Neural progenitor cell (in vitro differentiated cells): ENCODE results near the gene MIGA1. TPM values are rescaled to one million over a fixed set of nuclear protein-coding genes. Genes with fewer than 3 reads are reported as not detected.
A peak's percentile ranks its signal among the peaks of the same experiment; 100 is the strongest.

Experiments used
- DNase-seq: peaks from one replicate; pipeline ENCODE4 v3.0.0-alpha.2; 2016; ENCODE audit warnings: low spot score
- H2AFZ ChIP-seq: fragments of 200-600 bp; sonication (generic); replicated peaks from 2 replicates; pipeline ENCODE4 v1.6.1; 2016; ENCODE audit warnings: antibody characterized with exemption
- H3F3A ChIP-seq: fragments of 200-600 bp; sonication (generic); 2 replicates; pipeline ENCODE4 v1.6.1; 2016; ENCODE audit warnings: antibody characterized with exemption, low read depth
- H3K27ac ChIP-seq: fragments of 200-600 bp; sonication (generic); 2 replicates; pipeline ENCODE4 v1.5.1; 2016; ENCODE audit warnings: mild to moderate bottlenecking
- H3K27me3 ChIP-seq: fragments of 200-600 bp; sonication (generic); 2 replicates; pipeline ENCODE4 v1.6.1; 2016; ENCODE audit warnings: mild to moderate bottlenecking, moderate library complexity
- H3K36me3 ChIP-seq: fragments of 200-600 bp; sonication (generic); 2 replicates; pipeline ENCODE4 v1.5.1; 2016
- H3K4me1 ChIP-seq: fragments of 200-600 bp; sonication (generic); 2 replicates; pipeline ENCODE4 v1.6.1; 2016; ENCODE audit warnings: mixed run types
- H3K4me2 ChIP-seq: fragments of 200-600 bp; sonication (generic); 2 replicates; pipeline ENCODE4 v1.6.1; 2016
- H3K4me3 ChIP-seq: fragments of 200-600 bp; sonication (generic); 2 replicates; pipeline ENCODE4 v1.5.1; 2016
- H3K79me2 ChIP-seq: fragments of 200-600 bp; sonication (generic); 2 replicates; pipeline ENCODE4 v1.6.1; 2016; ENCODE audit warnings: low read depth
- H3K9ac ChIP-seq: fragments of 200-600 bp; sonication (generic); 2 replicates; pipeline ENCODE4 v1.6.1; 2016
- H3K9me3 ChIP-seq: fragments of 200-600 bp; sonication (generic); 2 replicates; pipeline ENCODE4 v1.5.1; 2016; ENCODE audit warnings: low read depth
- H4K20me1 ChIP-seq: fragments of 200-600 bp; sonication (generic); 2 replicates; pipeline ENCODE4 v1.6.1; 2016; ENCODE audit warnings: low read depth
- H3K27ac Mint-ChIP-seq: 3 replicates; pipeline ENCODE4 v1.8.0; 2021; ENCODE audit warnings: mixed read lengths
- H3K27me3 Mint-ChIP-seq: 2 replicates; pipeline ENCODE4 v1.8.0; 2022; ENCODE audit warnings: low read depth, mild to moderate bottlenecking, inconsistent platforms, moderate library complexity, mixed read lengths; ENCODE audit not compliant: insufficient read depth
- H3K36me3 Mint-ChIP-seq: 3 replicates; pipeline ENCODE4 v1.8.0; 2021; ENCODE audit warnings: mixed read lengths
- H3K4me1 Mint-ChIP-seq: 3 replicates; pipeline ENCODE4 v1.8.0; 2021; ENCODE audit warnings: mixed read lengths
- H3K4me3 Mint-ChIP-seq: 3 replicates; pipeline ENCODE4 v1.8.0; 2021; ENCODE audit warnings: mild to moderate bottlenecking, moderate library complexity, mixed read lengths
- H3K9me3 Mint-ChIP-seq: 3 replicates; pipeline ENCODE4 v1.8.0; 2020; ENCODE audit warnings: mixed read lengths
- CTCF ChIP-seq: fragments of 200-600 bp; sonication (generic); IDR thresholded peaks from 2 replicates; pipeline ENCODE4 v1.5.1; 2017; ENCODE audit warnings: antibody characterized with exemption, mild to moderate bottlenecking
- EZH2 ChIP-seq: fragments of 200-600 bp; sonication (generic); IDR thresholded peaks from 2 replicates; pipeline ENCODE4 v1.6.1; 2017; ENCODE audit warnings: antibody characterized with exemption, mild to moderate bottlenecking, moderate library complexity
- EZH2phosphoT487 ChIP-seq: fragments of 200-600 bp; sonication (generic); IDR thresholded peaks from 2 replicates; pipeline ENCODE4 v1.6.1; 2017; ENCODE audit warnings: antibody characterized with exemption
- total RNA-seq: library from RNA; depleted of rRNA; stranded (reverse); fragments of >200 nt; gene quantifications from 2 replicates; pipeline ENCODE4 v1.2.3, GENCODE V29; 2015; ENCODE audit warnings: low replicate concordance

MIGA1 gene
- total RNA-seq, 1 donor from 2014 or later, result 12.6 TPM

DNA sequence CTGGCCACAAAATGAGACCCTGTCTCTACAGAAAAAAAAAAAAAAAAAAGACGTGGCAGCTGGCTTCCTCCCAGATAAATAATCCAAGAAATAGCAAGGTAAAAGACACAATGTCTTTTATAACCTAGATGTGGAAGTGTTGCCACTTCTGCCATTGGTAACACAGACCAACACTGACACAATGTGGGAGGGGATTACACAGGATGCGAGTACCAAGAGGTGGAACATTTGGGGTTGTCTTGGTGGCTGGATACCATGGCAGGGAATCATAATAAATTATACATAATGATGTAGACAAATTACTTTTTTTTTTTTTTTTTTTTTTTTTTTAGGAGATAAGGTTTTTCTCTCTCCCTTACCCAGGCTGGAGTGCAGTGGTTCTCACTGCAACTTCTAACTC is 103.0 kb downstream of the MIGA1 start:
- Mint-ChIP-seq H3K4me3 (no peak overlapping the region), H3K9me3 (no peaks in the 10 kb centered on the region), H3K36me3 (peaks cover 4% of the 10 kb centered on the region), H3K27me3 (peaks cover 5% of the 10 kb centered on the region), H3K4me1 (no peaks in the 10 kb centered on the region), H3K27ac (no peak overlapping the region)
- no peaks in the 10 kb centered on the region for H3K79me2 ChIP-seq
- no peak overlapping the region for H3K4me3 ChIP-seq
- H3K27me3 ChIP-seq, result no peaks in the 10 kb centered on the region
- H3K9me3 ChIP-seq, result no peaks in the 10 kb centered on the region
- no peaks in the 10 kb centered on the region for H3K36me3 ChIP-seq
- H3K4me1 ChIP-seq, result no peaks in the 10 kb centered on the region
- no peak for DNase-seq
- H2AFZ ChIP-seq, result no peak overlapping the region
- no peak for TF ChIP-seq EZH2phosphoT487
- no peak for TF ChIP-seq EZH2
- peaks cover 3% of the 10 kb centered on the region for H3F3A ChIP-seq
- H3K9ac ChIP-seq, result no peak overlapping the region
- no peak overlapping the region for H3K27ac ChIP-seq
- no peaks in the 10 kb centered on the region for H4K20me1 ChIP-seq
- H3K4me2 ChIP-seq, result no peak overlapping the region

DNA sequence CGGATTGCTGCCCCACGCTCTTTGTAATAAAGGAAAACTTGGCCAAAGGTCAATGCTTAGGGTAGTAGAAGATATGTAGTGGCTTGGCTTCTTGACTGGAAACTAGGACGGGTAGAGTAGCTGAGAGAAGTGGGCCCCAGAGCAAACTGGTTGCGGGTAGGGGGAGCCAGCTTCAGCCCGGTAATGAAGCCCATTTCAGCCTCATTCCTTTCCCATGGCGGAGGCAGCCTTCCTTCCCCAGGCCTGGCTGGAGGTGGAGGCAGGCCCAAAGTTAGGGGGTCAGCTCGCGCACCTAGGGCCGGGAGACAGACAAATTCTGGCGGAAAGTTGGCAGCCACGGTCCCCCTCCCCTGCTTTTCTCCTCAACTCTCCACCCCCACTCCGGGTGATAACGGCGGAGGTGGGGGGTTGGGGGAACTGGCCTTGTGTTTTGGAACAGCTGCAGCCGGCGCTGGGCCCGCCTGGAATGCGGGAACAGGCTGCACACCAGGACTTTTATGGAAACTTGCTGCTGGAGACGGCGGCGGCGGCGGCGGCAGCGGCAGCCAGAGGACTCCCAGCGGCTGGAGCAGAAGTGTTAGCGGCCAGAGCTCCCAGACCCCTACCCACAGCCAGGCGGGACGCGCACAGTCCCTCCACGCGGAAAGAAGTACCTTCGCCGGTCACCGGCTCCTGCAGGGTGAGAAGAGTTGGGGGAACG is 108.8 kb downstream of the MIGA1 start, which contains the start of gene NEXN:
Gene NEXN (plus strand): TSS at position 544 of the 700 bp plus-strand sequence. CDS start 27,483 bp downstream, outside the sequence.
- H3K4me3 Mint-ChIP-seq, result peak within 1 kb of the TSS; percentile 91
- peaks cover 2% of the 10 kb centered on the region for H3K27me3 Mint-ChIP-seq
- peak within 1 kb of the TSS; percentile 78 for H3K4me2 ChIP-seq
- peaks cover 9% of the 10 kb centered on the region for H3K4me1 Mint-ChIP-seq
- H3K4me3 ChIP-seq, result peak within 1 kb of the TSS; percentile 74
- no peaks in the 10 kb centered on the region for H3K79me2 ChIP-seq
- H3K4me1 ChIP-seq, result peaks cover 4% of the 10 kb centered on the region
- TF ChIP-seq EZH2phosphoT487, result no peak
- no peak for TF ChIP-seq CTCF
- TF ChIP-seq EZH2, result no peak
- H2AFZ ChIP-seq, result peak within 1 kb of the TSS; percentile 91
- H3K27ac ChIP-seq, result peak within 1 kb of the TSS; percentile 92
- H3K36me3 Mint-ChIP-seq, result peaks cover 2% of the 10 kb centered on the region
- no peaks in the 10 kb centered on the region for H3K9me3 ChIP-seq
- no peaks in the 10 kb centered on the region for H4K20me1 ChIP-seq
- peak within 1 kb of the TSS; percentile 81 for H3K27ac Mint-ChIP-seq
- peak within 1 kb of the TSS; percentile 47 for H3K9ac ChIP-seq
- no peaks in the 10 kb centered on the region for H3K27me3 ChIP-seq
- no peaks in the 10 kb centered on the region for H3K36me3 ChIP-seq
- H3K9me3 Mint-ChIP-seq, result no peaks in the 10 kb centered on the region
- H3F3A ChIP-seq, result peaks cover 11% of the 10 kb centered on the region
- peak; percentile 88 for DNase-seq

DNA sequence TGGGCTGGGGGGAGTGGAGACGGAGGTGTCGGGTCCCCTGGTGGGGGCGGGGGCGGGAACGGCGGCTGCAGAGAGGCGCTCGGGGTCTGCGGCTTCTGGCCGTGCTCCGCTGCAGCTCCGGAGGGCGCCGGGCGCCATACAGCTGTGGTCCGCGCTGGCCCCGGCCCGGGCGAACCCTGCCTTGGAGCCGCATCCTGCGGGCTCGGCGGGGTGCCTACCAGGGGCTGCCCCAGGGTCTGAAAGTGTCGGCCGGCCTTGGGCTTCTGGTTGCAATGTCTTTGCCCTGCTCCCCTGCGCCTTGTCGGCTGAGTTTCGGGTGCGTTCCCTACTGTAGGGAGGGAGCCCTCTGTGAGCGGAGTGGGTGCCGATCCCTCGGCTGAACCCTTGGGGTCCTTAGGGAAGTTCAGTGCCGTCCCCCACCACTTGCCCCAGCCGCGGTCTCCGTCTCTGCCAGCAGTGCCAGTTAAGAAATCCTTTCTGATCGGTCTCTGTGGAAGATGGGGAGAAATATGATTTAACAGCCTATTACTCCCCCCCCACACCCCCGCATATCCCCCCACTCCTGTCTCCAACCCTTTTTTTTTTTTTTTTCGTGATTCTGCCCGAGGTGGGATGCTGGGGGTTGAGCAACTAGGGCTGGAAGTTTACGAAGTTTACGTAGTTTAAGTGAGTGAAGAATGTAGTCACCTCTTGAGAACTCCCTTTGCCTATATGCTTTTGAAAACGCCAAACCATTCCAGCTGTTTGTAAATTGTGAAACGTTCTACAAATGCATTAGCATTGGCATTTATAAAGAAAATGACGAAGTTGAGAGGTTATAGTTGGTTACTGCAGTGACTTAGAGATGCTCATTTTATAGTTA is 109.6 kb downstream of the MIGA1 start:
- no peaks in the 10 kb centered on the region for H3K9me3 ChIP-seq
- peaks cover 9% of the 10 kb centered on the region for H3K4me1 Mint-ChIP-seq
- H3K79me2 ChIP-seq, result no peaks in the 10 kb centered on the region
- DNase-seq, result peak; percentile 76
- no peaks in the 10 kb centered on the region for H3K36me3 ChIP-seq
- H3K9ac ChIP-seq, result peak overlapping the region; percentile 47
- peaks cover 2% of the 10 kb centered on the region for H3K27me3 Mint-ChIP-seq
- peak overlapping the region; percentile 81 for H3K27ac Mint-ChIP-seq
- peak overlapping the region; percentile 74 for H3K4me3 ChIP-seq
- H3F3A ChIP-seq, result peaks cover 11% of the 10 kb centered on the region
- H3K36me3 Mint-ChIP-seq, result peaks cover 4% of the 10 kb centered on the region
- peak overlapping the region; percentile 92 for H3K27ac ChIP-seq
- no peak for TF ChIP-seq CTCF
- TF ChIP-seq EZH2phosphoT487, result no peak
- TF ChIP-seq EZH2, result no peak
- peak overlapping the region; percentile 91 for H3K4me3 Mint-ChIP-seq
- H2AFZ ChIP-seq, result peak overlapping the region; percentile 91
- H3K4me2 ChIP-seq, result peak overlapping the region; percentile 78
- H4K20me1 ChIP-seq, result no peaks in the 10 kb centered on the region
- H3K27me3 ChIP-seq, result no peaks in the 10 kb centered on the region
- H3K9me3 Mint-ChIP-seq, result no peaks in the 10 kb centered on the region
- H3K4me1 ChIP-seq, result peaks cover 4% of the 10 kb centered on the region
